Astrocyte (in vitro differentiated cells and primary cell): ENCODE measurements around the gene ANKRD60. TPM values are rescaled to one million over a fixed set of nuclear protein-coding genes. Genes with fewer than 3 reads are reported as not detected.
A peak's percentile ranks its signal among the peaks of the same experiment; 100 is the strongest.

Experiments used
- DNase-seq: peaks from one replicate; pipeline ENCODE4 v3.0.0-alpha.2; 2010; ENCODE audit warnings: low read depth
- FAIRE-seq: peaks from 2 replicates; lab custom pipeline; 2011; peaks lifted over from hg19 to GRCh38; lab: Jason Lieb, UNC
- H2AFZ ChIP-seq: 2 replicates; pipeline ENCODE4 v1.6.0; 2012; ENCODE audit warnings: low read depth, low read length, inconsistent platforms
- H3K27ac ChIP-seq: 2 replicates; pipeline ENCODE4 v1.5.1; 2011; ENCODE audit warnings: low read depth, low read length, inconsistent platforms
- H3K27me3 ChIP-seq: 2 replicates; pipeline ENCODE4 v1.6.0; 2011; ENCODE audit warnings: low read length, inconsistent platforms; ENCODE audit not compliant: insufficient read depth
- H3K36me3 ChIP-seq: 2 replicates; pipeline ENCODE4 v1.5.1; 2011; ENCODE audit warnings: low read length, inconsistent platforms; ENCODE audit not compliant: insufficient read depth
- H3K4me1 ChIP-seq: 2 replicates; pipeline ENCODE4 v1.5.1; 2011; ENCODE audit warnings: low read length, inconsistent platforms; ENCODE audit not compliant: insufficient read depth
- H3K4me2 ChIP-seq: 2 replicates; pipeline ENCODE4 v1.6.0; 2012; ENCODE audit warnings: low read length, inconsistent platforms
- H3K4me3 ChIP-seq: 2 replicates; pipeline ENCODE4 v1.5.1; 2011; ENCODE audit warnings: low read depth, mild to moderate bottlenecking, low read length, inconsistent platforms; ENCODE audit not compliant: insufficient read depth
- H3K79me2 ChIP-seq: 2 replicates; pipeline ENCODE4 v1.6.0; 2012; ENCODE audit warnings: mild to moderate bottlenecking, low read length, inconsistent platforms; ENCODE audit not compliant: insufficient read depth
- H3K9ac ChIP-seq: 2 replicates; pipeline ENCODE4 v1.6.0; 2012; ENCODE audit warnings: mild to moderate bottlenecking, low read length, inconsistent platforms
- H3K9me3 ChIP-seq: 2 replicates; pipeline ENCODE4 v1.5.1; 2012; ENCODE audit warnings: low read depth, mild to moderate bottlenecking, low read length, inconsistent platforms; ENCODE audit not compliant: insufficient read depth
- H4K20me1 ChIP-seq: 2 replicates; pipeline ENCODE4 v1.6.0; 2012; ENCODE audit warnings: low read length, inconsistent platforms; ENCODE audit not compliant: insufficient read depth
- H3K27ac Mint-ChIP-seq: one replicate; pipeline ENCODE4 v1.8.0; 2021; ENCODE audit warnings: mild to moderate bottlenecking, mixed read lengths; ENCODE audit not compliant: unreplicated experiment
- H3K27me3 Mint-ChIP-seq: one replicate; pipeline ENCODE4 v1.8.0; 2021; ENCODE audit warnings: low read depth, mixed read lengths; ENCODE audit not compliant: unreplicated experiment
- H3K36me3 Mint-ChIP-seq: one replicate; pipeline ENCODE4 v1.8.0; 2021; ENCODE audit warnings: low read depth, mixed read lengths; ENCODE audit not compliant: unreplicated experiment
- H3K4me1 Mint-ChIP-seq: one replicate; pipeline ENCODE4 v1.8.0; 2021; ENCODE audit warnings: low read depth, mixed read lengths; ENCODE audit not compliant: unreplicated experiment
- H3K4me3 Mint-ChIP-seq: one replicate; pipeline ENCODE4 v1.8.0; 2021; ENCODE audit warnings: mild to moderate bottlenecking, moderate library complexity, mixed read lengths; ENCODE audit not compliant: unreplicated experiment
- H3K9me3 Mint-ChIP-seq: one replicate; pipeline ENCODE4 v1.8.0; 2021; ENCODE audit warnings: mild to moderate bottlenecking, mixed read lengths; ENCODE audit not compliant: unreplicated experiment
- EZH2 ChIP-seq: IDR thresholded peaks from 2 replicates; pipeline ENCODE4 v1.6.1; 2012; ENCODE audit warnings: mild to moderate bottlenecking, low read length, inconsistent platforms; ENCODE audit not compliant: insufficient read depth
- total RNA-seq: library from RNA; stranded (reverse); gene quantifications from 2 replicates; pipeline ENCODE4 v1.2.1, GENCODE V29; 2021
- TF ChIP-seq, protein P1 (sequence below): IDR thresholded peaks from 2 replicates; pipeline ENCODE4 v1.5.1; 2011; ENCODE audit warnings: low read depth, mild to moderate bottlenecking, inconsistent platforms, low read length, moderate library complexity; ENCODE audit not compliant: insufficient read depth

The ANKRD60 gene
- total RNA-seq, 1 donor from 2014 or later = not detected

DNA sequence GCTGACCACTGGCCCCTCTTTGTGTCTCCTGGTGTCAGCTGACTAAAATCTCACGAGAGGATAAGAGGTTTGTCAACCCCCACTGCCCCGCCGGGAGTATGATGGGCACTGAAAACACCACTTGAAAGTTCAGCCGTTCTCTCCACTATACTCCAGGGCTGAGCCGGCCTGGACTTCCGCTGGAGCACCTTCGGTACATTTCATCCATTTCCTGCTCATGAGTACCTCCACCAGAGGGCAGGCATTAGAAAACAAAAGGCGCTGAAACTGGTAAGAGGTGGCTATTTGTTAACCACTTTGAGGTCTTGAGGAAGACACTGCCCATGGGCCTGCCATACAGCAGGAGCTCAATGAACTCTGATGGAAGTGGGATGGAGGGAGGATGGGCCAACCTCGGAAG is 17.9 kb upstream of the ANKRD60 start:
- H3K27me3 Mint-ChIP-seq = no peaks in the 10 kb centered on the region
- Histone ChIP-seq H3K79me2 (peaks cover 4% of the 10 kb centered on the region), H3K27ac (no peak overlapping the region), H4K20me1 (peaks cover 15% of the 10 kb centered on the region), H2AFZ (no peak overlapping the region), H3K9me3 (no peaks in the 10 kb centered on the region), H3K36me3 (peaks cover 44% of the 10 kb centered on the region), H3K9ac (no peak overlapping the region), H3K27me3 (no peaks in the 10 kb centered on the region), H3K4me3 (no peak overlapping the region), H3K4me2 (no peak overlapping the region), H3K4me1 (no peaks in the 10 kb centered on the region)
- peaks cover 9% of the 10 kb centered on the region for H3K4me1 Mint-ChIP-seq
- H3K36me3 Mint-ChIP-seq = peaks cover 31% of the 10 kb centered on the region
- DNase-seq = peak; percentile 17
- H3K27ac Mint-ChIP-seq = no peak overlapping the region
- no peaks in the 10 kb centered on the region for H3K9me3 Mint-ChIP-seq
- TF ChIP-seq EZH2 = no peak
- TF ChIP-seq, protein P1, sequence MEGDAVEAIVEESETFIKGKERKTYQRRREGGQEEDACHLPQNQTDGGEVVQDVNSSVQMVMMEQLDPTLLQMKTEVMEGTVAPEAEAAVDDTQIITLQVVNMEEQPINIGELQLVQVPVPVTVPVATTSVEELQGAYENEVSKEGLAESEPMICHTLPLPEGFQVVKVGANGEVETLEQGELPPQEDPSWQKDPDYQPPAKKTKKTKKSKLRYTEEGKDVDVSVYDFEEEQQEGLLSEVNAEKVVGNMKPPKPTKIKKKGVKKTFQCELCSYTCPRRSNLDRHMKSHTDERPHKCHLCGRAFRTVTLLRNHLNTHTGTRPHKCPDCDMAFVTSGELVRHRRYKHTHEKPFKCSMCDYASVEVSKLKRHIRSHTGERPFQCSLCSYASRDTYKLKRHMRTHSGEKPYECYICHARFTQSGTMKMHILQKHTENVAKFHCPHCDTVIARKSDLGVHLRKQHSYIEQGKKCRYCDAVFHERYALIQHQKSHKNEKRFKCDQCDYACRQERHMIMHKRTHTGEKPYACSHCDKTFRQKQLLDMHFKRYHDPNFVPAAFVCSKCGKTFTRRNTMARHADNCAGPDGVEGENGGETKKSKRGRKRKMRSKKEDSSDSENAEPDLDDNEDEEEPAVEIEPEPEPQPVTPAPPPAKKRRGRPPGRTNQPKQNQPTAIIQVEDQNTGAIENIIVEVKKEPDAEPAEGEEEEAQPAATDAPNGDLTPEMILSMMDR = peak; percentile 27
- H3K4me3 Mint-ChIP-seq = no peak overlapping the region
- no peak for FAIRE-seq

DNA sequence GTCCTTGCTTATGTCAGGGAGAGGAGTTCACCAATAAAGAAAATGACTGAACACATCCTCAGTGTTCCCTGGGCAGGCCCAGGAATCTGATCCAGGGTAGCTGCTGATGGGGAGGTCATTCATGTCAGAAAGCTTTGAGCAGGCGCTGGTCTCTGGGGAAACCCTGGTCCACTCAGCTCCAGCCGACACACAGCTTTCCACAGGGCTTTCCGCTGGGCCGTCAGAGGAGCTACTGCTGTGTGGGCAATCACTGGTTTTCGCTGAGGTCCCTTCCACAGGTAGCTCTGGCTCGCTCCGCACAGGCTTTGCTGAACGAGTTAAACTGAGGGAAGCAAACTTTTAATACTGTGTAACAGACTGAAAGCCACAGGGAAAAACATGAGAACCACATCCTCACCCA is 17.5 kb upstream of the ANKRD60 start:
- Histone ChIP-seq H3K79me2 (peaks cover under 1% of the 10 kb centered on the region), H3K27me3 (no peaks in the 10 kb centered on the region), H3K4me3 (no peak overlapping the region), H3K36me3 (peaks cover 44% of the 10 kb centered on the region), H2AFZ (no peak overlapping the region), H3K9ac (no peak overlapping the region), H4K20me1 (peaks cover 12% of the 10 kb centered on the region), H3K4me2 (no peak overlapping the region), H3K4me1 (no peaks in the 10 kb centered on the region), H3K9me3 (no peaks in the 10 kb centered on the region), H3K27ac (no peak overlapping the region)
- no peak for TF ChIP-seq EZH2
- TF ChIP-seq, protein P1 = no peak
- peaks cover 31% of the 10 kb centered on the region for H3K36me3 Mint-ChIP-seq
- DNase-seq = no peak
- peaks cover 9% of the 10 kb centered on the region for H3K4me1 Mint-ChIP-seq
- H3K9me3 Mint-ChIP-seq = no peaks in the 10 kb centered on the region
- no peak overlapping the region for H3K27ac Mint-ChIP-seq
- no peaks in the 10 kb centered on the region for H3K27me3 Mint-ChIP-seq
- H3K4me3 Mint-ChIP-seq = no peak overlapping the region
- FAIRE-seq = no peak

DNA sequence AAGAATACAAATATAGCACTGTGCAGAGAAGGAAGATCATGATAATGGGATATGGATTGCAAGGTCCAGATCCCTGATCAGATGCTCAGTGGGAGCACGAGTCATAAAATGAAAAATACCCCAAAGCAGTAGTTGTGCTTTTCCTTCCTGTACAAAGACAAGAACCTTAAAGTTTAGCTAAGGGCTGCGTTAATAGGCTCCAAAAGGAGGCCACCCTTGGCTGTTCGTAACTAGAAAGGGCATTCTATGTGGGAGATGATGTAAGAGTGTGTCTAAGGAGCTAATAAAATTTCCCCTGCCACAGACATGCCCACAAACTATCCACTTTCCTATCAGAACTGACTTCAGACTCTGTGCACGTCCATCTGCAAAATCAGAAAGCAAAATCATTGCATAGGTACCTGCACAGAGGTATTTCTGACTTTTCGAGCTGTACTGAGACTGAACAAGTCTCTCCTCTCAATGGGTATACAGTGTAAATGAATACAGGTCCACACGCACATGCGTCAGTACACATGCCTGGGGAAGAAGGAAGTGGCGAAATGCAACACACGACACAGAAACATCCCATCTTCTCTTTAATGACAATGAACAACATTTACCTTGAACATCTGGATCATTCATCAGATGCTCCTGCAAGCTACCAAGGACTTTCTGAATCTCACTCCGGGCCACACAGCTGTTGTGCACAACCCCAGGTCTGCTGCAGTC is 16.9 kb upstream of the ANKRD60 start:
- FAIRE-seq = no peak

More for the DNA sequence above, 16.9 kb upstream of the ANKRD60 start:
- no peaks in the 10 kb centered on the region for H3K79me2 ChIP-seq
- no peaks in the 10 kb centered on the region for H3K27me3 ChIP-seq
- H3K9me3 ChIP-seq = no peaks in the 10 kb centered on the region
- Mint-ChIP-seq H3K4me3 (no peak overlapping the region), H3K9me3 (no peaks in the 10 kb centered on the region), H3K27ac (no peak overlapping the region), H3K36me3 (peaks cover 29% of the 10 kb centered on the region), H3K27me3 (no peaks in the 10 kb centered on the region), H3K4me1 (peaks cover 9% of the 10 kb centered on the region)
- H3K27ac ChIP-seq = no peak overlapping the region
- H3K4me2 ChIP-seq = no peak overlapping the region
- TF ChIP-seq, protein P1 = no peak
- no peak for TF ChIP-seq EZH2
- H4K20me1 ChIP-seq = peaks cover 12% of the 10 kb centered on the region
- H3K4me1 ChIP-seq = no peaks in the 10 kb centered on the region
- no peak overlapping the region for H2AFZ ChIP-seq
- H3K9ac ChIP-seq = no peak overlapping the region
- H3K4me3 ChIP-seq = no peak overlapping the region
- H3K36me3 ChIP-seq = peaks cover 40% of the 10 kb centered on the region
- DNase-seq = no peak
